HG03159 (cell line): Measurements from ENCODE around the gene ALKBH6.
"Not testable (repeated sequence)": the region's sequence is repeated elsewhere in the genome, so short reads cannot be mapped to it uniquely, and the experiment has no call there.

Experiments
- ATAC-seq: cut with Tn5 transposase; IDR thresholded peaks from one replicate; pipeline ENCODE4 v1.9.1; 2021; ENCODE audit warnings: mild to moderate bottlenecking, moderate library complexity; ENCODE audit not compliant: unreplicated experiment

The ALKBH6 gene

DNA sequence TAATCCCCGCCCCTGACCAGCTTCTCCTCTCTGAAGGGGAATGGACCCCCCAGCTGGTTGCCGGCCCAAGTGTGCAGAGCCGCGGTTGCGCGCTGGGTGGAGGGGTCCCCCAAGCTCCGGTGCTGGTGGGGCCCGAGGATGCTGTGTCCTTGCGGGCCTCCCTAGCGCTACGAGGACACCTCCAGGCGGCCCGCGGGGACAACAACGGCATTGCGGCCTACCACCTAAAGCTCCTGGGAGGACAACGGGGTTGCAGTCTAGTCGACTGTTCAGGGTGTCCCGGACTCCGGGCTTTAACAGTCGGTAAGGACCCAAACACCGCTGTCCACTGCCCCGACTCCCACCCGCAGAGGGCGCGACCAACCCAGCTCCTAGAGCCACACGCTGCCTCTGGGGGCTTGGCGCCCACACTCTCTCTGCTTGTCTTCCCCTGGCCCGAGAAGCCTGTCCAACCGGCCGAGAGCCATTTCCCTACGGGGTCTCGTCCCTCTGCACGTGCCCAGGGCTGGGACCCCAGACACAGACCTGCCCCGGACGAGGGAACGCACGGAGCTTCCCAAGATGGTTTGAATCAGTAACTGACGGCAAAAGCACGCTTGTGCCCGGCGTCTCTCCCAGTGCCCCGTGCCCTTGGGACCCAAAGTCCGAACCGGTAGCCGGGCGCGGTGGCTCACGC lies 20.0 kb downstream of the ALKBH6 start:
- no peak for ATAC-seq

DNA sequence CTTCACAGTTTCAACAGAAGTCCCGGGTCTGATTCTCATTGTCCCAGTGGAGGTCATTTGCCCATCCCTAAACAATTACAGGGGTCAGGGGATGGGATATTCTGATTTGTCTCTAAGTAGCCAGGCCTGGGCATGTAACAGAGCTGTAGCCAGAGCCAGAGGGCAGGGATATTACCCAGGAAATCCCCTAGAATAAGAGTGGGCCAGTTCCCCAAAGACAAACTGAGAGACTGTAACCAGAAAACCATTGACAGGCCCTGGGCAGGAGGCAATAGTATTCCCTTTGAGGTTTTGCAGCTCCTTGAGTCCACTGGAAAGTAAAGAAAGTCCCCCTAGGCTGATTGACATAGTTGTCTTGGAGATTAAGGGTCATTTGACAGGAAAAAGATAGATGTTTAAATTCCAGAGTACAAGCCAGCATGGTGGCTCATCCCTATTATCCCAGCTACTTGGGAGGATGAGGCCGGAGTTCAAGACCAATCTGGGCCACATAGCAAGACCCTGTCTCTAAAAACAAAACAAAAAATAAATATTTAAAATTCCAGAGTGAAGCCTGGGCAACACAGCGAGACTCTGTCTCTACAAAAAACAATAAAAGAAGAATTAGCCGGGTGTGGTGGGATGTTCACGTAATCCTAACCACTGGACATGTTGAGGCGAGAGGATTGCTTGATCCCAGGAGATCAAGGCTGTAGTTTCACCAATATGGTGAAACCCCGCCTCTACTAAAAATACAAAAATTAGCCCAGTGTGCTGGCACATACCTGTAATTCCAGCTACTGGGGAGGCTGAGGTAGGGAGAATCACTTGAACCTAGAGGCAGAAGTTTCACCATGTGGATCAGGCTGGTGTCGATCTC lies 20.9 kb downstream of the ALKBH6 start:
- ATAC-seq = no peak

DNA sequence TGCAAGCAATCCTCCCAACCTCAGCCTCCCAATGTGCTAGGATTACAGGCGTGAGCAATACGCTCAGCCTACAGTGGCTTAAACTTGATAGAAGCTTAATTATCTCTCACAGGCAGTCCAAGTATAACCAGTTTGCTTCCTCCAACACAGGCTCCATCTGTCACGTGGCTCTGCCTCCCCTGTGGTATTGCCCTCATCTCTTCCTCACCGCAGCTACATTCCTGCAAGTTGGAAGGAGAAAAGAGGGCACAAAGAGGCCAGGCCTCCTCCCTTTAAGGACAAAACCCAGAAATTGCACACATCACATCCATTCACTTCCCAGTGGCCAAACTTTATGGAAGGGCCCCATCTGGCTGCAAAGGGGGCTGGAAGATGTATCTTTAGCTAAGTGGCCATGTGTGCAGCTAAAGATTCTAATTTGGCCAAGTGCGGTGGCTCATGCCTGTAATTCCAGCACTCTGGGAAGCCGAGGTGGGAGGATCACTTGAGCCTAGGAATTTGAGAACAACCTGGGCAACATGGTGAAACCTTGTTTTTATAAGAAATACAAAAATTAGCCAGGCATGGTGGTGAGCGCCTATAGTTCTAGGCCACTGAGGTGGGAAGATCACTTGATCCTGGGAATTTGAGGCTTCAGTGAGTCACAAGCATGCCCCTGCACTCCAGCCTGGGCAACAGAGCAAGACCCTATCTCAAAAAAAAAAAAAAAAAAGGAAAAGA lies 22.1 kb downstream of the ALKBH6 start:
- ATAC-seq = no peak

DNA sequence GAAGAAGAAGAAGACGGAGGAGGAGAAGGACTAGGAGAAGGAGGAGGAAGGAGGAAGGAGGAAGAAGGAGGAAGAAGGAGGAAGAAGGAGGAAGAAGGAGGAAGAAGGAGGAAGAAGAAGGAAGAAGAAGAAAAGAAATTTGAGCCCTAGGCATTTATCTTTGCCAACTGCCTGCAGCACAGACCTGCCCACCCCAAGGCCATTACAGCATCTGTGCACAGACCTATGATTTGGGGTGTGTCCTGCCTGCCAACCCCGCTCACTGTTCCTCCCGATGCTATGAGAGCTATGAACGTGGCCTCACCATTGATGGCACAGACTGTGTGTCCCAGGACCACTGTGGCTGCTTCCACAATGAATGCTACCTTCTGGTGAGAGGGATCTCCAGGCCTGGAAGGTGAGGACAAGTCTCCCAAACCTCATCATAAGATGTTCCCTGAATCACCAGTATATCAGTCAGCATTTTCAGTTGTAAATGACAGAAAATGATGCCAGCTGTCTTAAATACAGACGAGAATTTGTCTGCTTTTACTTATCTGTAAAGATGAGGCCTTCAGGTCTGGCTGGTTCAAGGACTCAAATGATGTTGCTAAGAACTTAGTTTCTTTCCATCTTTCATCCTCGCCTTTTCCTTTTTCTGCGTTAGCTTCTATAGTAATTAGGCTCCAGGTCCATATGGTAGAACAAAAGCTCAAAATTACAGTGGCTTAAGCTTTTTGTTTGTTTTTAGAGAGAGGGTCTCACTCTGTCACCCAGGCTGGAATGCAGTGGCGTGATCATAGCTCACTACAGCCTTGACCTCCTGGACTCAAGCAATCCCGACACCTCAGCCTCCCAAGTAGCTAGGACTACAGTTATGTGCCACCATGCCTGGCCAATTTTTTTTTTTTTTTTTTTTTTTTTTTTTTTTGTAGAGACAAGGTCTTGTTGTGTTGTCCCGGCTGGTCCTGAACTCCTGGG lies 23.0 kb downstream of the ALKBH6 start:
- no peak for ATAC-seq

DNA sequence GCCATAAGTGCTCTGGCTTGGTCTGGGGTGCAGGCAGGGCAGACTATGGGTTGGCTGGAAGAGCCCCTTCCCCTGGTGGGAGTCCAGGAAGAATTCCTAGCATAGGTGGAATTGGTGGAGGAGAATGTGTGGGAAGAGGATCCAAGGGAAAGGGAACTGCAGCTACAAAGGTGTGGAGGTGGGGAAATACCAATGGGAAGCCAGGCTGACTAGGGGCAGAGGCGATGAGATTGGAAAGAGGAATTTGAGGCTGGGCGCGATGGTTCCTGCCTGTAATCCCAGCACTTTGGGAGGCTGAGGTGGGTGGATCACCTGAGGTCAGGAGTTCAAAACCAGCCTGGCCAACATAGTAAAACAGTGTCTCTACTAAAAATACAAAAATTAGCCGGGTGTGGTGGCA lies 23.9 kb downstream of the ALKBH6 start:
- ATAC-seq = no peak

- ATAC-seq = no peak
Measured at GRCh38 chr19:35988824-35989223, 25.2 kb downstream of the ALKBH6 start.

DNA sequence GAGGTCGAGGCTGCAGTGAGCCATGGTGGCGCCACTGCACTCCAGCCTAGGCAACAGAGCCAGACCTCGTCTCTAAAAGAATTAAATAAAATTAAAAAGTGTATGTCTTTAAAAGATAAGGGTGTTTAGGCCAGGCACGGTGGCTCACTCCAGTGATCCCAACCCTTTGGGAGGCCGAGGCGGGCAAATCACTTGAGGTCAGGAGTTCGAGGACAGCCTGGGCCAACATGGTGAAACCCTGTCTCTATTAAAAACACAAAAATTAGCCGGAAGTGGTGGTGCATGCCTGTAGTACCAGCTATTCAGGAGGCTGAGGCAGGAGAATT lies 26.5 kb downstream of the ALKBH6 start:
- ATAC-seq = no peak

GRCh38 chr19:35986664-35987570 lies 27.1 kb downstream of the ALKBH6 start:
- ATAC-seq = no peak

GRCh38 chr19:35986111-35986510 lies 27.9 kb downstream of the ALKBH6 start:
- no peak for ATAC-seq

- no peak for ATAC-seq
Measured at GRCh38 chr19:35983177-35983576, 30.8 kb downstream of the ALKBH6 start.

- not testable (repeated sequence) for ATAC-seq
Measured at GRCh38 chr19:35980997-35981396, 33.0 kb downstream of the ALKBH6 start.

DNA sequence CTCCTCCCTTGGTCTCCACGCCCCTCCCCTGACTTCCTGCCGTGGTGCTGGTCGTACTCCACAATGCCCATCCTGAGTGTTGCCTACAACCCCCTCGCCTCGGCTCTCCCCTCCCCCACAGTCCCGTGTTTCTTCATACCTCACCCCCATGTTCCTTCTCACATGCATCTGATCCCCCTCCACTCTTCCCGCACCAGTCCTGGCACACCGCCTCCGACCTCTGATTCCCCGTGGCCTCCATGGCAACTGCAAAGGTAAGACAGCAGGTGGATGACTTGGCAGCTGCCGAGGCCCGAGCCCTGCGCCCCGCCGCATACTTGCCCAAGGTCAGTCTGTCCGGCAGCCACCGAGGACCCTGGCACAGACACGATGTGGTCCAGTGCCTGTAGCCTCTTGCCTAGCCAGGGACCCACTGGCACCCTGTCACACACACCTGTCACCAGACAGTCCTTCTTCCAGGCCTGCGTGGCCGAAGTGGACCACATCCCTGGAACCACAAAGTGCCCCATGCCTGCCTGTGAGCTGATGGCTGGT lies 35.1 kb downstream of the ALKBH6 start:
- ATAC-seq = no peak

- no peak for ATAC-seq
Measured at GRCh38 chr19:35978271-35978670, 35.7 kb downstream of the ALKBH6 start.

DNA sequence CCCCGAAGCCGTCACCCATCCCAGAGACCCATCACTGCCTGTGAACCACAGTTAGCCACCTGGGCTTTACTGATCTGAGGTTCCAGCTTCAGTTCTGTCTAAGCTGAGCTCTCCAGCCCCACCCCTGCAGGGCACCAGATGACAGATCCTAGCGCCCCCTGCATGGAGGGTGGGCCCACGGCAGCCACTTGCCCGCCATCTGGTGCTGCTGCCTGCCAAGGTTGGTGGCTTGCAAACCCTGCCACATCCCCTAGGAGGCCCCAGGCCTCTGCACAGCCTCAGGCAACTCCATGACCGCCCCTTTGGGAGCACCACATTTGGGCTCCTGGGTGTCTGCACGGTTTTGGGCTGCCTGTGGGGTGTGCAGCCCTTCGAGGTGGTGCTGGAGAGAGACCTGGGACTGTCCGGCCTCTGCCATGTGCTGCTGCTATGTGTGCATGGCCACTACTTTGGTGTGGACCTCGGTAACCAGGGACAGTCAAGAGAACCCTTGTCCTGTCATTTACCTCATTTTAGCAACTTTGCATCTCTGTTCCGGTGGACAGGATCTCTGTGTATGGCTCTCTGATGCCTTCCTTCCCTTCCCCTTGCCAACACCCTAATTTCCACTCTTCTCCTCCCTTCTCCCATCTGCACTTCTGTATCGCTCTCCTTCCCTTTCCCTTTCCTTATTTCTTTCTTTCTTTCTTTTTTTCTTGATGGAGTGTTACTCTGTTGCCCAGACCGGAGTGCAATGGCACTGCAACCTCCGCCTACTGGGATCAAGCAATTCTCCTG lies 36.4 kb downstream of the ALKBH6 start:
- no peak for ATAC-seq

DNA sequence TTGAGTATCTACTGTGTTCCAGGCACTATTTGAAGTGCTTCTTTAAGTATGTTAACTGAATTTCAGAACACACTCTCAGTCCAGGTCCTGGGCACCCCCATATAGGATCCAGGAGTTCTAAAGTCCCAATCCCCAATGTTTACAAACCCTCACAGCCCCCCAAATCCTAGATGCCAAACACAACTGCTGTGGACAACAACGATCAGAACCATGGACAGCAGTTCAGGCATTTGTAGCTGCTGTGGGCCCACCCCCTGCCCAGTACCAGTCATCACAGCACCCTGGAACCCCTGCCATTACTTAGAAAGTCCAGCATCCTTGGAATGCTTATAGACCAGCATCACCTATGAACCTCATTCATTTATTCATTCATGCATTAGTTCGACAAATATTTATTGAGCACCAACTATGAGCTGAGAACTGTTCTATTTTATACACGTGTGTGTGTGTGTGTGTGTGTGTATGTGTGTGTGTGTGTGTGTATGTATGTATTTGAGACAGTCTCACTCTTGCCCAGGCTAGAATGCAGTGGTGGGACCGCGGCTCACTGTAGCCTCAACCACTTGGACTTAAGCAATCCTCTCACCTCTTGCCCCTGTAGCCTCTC lies 38.3 kb downstream of the ALKBH6 start:
- no peak for ATAC-seq

- ATAC-seq = no peak
Measured at GRCh38 chr19:35973487-35973886, 40.5 kb downstream of the ALKBH6 start.

DNA sequence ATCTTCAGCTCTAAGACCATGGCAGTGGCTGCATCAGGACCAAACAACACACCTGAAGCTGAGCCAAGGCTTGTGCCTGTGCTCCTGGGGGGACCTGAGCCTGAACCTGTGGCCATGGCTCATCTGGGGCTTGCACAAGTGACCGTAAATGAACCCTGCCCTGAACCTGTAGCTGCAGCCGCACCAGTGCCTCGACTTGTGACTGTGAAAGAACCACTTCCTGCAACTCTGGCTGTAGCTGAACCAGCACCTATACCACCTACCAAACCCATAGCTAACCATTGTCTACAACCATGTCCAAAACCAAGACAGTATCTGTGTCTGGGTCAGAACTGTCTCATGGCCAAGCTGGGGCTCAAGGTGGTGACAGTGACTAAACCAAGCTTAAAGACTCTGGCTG lies 47.2 kb downstream of the ALKBH6 start:
- ATAC-seq = no peak

- ATAC-seq = no peak
Measured at GRCh38 chr19:35963514-35963913, 50.5 kb downstream of the ALKBH6 start.
